GM19238 (cell line): ENCODE results near the gene GP5.

Source experiments
- DNase-seq: peaks from one replicate; pipeline ENCODE4 v3.0.0; 2011; ENCODE audit warnings: low spot score; ENCODE audit not compliant: insufficient read length

Gene GP5

DNA sequence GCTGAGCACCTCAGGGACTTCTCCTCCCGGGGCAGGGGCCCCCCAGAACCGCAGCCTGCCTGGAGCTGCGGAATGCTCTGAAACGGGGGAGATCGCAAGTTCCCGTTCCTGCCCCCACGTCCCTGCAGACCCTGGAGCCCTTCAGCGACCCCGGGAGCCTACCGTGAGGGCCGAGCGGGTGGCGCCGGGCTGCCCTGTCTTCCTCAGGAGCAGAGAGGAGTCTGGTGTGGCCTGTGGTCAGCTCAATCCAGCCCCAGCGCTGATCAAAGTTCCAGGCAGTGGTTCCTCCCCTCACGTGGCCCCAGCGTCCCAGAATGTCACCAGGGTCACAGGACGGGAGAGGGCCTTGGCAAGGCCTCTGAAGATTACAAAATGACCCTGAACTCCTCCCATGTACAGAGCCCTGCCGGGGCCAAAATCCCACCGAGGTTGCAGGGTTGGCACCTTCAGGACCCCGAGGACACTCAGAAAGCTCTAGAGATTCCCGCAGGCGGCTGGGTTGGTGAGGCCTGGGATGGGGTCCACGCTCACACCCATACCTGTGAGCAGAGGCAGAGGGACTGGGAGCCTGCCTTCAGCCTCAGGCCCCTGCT, 47.9 kb downstream of the GP5 start, which contains the start of gene CPN2:
Gene CPN2, minus strand, starts transcription at position 249 of the 593 bp plus-strand sequence. CDS start 8,626 bp downstream, outside the sequence.
- no peak for DNase-seq

DNA sequence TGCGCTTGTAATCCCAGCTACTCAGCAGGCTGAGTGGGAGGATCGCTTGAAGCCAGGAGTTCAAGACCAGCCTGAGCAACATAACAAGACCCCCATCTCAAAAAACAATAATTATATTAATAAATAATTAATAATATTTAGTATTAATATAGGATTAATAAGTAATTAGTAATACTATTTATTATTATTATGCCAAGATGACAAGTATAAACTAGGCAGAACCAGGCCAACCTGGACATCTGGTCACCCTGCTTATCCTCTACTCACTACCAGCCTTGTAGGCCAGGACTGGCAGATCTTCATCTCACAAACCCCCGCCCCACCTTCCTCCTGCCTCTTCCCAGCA, 48.4 kb downstream of the GP5 start:
- no peak for DNase-seq

DNA sequence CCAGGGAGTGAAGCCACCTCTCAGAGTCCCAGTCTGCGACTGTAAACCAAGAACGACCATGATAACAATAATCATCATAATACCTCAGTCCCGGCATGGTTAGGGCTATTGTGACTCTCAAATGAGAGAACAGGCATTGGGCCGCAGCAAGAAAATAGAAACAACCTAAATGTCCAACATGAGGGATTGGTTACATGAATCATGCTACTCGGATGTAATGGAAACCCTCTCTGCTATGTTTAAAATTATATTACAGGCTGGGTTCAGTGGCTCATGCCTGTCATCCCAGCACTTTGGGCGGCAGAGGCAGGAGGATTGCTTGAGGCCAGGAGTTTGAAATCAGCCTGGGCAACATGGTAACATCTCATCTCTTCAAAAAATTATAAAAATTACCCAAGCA, 50.7 kb downstream of the GP5 start:
- DNase-seq: no peak

- DNase-seq: no peak
Observed at GRCh38 chr3:194346621-194347020, 52.4 kb downstream of the GP5 start.

- DNase-seq: no peak
Observed at GRCh38 chr3:194346035-194346434, 53.0 kb downstream of the GP5 start.
